22Rv1 (cell line): ENCODE data around the gene ABHD14A.

Experiments
- ZFX ChIP-seq: fragments of 450-650 bp; IDR thresholded peaks from 2 replicates; pipeline ENCODE4 v1.6.1; 2017; ENCODE audit warnings: antibody characterized with exemption, borderline replicate concordance
- TF ChIP-seq, protein P1 (sequence below): fragments of 450-650 bp; IDR thresholded peaks from 2 replicates; pipeline ENCODE4 v1.5.1; 2017; ENCODE audit warnings: mild to moderate bottlenecking

GRCh38 chr3:52022323-52023100 is 47.6 kb downstream of the ABHD14A start:
- TF ChIP-seq, protein P1, sequence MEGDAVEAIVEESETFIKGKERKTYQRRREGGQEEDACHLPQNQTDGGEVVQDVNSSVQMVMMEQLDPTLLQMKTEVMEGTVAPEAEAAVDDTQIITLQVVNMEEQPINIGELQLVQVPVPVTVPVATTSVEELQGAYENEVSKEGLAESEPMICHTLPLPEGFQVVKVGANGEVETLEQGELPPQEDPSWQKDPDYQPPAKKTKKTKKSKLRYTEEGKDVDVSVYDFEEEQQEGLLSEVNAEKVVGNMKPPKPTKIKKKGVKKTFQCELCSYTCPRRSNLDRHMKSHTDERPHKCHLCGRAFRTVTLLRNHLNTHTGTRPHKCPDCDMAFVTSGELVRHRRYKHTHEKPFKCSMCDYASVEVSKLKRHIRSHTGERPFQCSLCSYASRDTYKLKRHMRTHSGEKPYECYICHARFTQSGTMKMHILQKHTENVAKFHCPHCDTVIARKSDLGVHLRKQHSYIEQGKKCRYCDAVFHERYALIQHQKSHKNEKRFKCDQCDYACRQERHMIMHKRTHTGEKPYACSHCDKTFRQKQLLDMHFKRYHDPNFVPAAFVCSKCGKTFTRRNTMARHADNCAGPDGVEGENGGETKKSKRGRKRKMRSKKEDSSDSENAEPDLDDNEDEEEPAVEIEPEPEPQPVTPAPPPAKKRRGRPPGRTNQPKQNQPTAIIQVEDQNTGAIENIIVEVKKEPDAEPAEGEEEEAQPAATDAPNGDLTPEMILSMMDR, result no peak
- TF ChIP-seq ZFX, result no peak
